Activated naive CD4-positive, alpha-beta T cell treated with Interleukin-2 at 50 U/mL for 16 hours (primary cell): ENCODE results near the gene PXYLP1.
"Not testable (repeated sequence)": the region's sequence is repeated elsewhere in the genome, so short reads cannot be mapped to it uniquely, and the experiment has no call there.

ENCODE experiments used
- DNase-seq: peaks from one replicate; pipeline ENCODE4 v3.0.0-alpha.2; 2020

Gene PXYLP1

GRCh38 chr3:141302364-141303141 is 70.9 kb downstream of the PXYLP1 start:
- no peak for DNase-seq

- DNase-seq: peak; percentile 42
Measured at GRCh38 chr3:141303481-141304223, 72.0 kb downstream of the PXYLP1 start.

- no peak for DNase-seq
Measured at GRCh38 chr3:141305436-141305835, 73.8 kb downstream of the PXYLP1 start.

DNA sequence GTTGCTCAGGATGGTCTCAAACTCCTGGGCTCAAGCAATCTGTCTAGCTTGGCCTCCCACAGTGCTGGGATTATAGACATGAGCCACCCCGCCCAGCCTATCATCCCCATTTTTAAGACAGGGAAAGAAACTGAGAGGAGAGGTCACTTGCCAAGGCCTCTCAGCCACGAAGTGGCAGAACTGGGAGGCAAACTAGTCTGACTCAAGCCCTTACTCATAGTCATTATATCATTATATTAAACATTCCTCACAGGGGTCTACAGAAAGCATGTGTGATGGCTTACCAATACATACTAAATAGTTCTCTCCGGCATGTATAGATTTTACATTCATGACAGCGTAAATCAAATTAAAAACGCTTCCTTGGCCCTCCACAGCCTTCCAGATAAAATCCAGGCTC is 74.7 kb downstream of the PXYLP1 start:
- DNase-seq: no peak

DNA sequence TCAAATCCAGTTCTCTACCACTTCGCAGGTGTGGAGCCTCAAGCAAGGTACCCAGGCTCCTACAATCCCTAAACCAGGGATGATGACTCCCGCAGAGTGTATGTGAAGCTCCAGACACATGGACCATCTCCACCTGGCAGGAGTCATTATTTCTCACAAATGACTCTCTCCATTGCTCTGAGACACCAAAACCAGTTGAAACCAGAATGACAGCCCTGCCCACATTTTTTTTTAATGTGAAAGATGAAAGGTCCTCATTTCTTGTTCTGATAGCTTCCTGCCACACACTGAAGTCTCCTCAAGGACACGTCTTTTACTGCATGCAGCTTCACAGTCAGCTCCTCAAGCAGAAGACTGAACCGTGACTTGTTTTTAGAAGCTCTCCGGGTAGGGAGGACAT is 75.3 kb downstream of the PXYLP1 start:
- DNase-seq: peak; percentile 11

- peak; percentile 8 for DNase-seq
Measured at GRCh38 chr3:141307351-141308059, 75.9 kb downstream of the PXYLP1 start.

- no peak for DNase-seq
Measured at GRCh38 chr3:141308588-141309218, 77.1 kb downstream of the PXYLP1 start.

DNA sequence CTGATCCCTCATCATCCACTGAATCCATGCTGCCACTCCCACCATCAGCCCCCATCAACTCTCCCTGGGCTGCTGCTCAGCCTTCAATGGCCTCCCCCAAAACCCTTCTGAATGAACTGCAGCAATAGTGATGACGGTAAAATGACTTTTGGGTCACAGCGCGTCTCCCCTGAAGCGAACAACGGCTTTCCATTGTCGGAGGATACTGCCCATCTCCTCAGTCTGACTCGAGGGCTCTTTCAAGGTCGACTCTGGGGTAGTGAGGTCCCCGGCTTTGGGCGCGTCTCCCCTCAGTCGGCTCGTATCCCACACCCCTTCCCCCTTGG is 79.5 kb downstream of the PXYLP1 start:
- no peak for DNase-seq

- peak; percentile 98 for DNase-seq
Measured at GRCh38 chr3:141311496-141312353, 80.1 kb downstream of the PXYLP1 start.

GRCh38 chr3:141312354-141313092 is 80.9 kb downstream of the PXYLP1 start:
- DNase-seq: no peak

DNA sequence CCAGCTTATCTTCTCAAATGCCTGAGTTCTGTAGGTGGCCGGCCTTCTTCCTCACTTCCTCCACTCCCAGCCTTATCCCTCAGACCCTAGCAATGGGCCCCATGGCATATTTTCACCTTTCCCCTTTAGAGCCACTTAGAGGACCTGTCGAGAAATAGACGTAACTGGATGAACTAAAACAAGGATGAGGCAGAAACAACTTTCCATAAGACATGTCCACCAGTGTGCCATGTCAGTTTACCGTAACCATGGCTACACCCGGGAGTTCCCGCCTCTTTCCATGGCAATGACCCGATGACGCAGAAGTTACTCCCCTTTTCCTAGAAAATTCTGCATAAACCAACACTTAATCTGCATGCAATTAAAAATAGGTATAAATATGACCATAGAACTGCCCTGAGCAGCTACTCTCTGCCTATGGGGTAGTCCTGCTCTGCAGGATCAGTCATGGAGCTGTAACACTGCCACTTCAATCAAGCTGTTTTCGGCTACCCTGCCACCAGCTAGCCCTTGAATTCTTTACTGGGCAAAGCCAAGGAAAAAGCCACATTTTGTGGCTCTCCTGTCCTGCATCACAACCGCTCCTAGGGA is 81.6 kb downstream of the PXYLP1 start:
- no peak for DNase-seq

DNA sequence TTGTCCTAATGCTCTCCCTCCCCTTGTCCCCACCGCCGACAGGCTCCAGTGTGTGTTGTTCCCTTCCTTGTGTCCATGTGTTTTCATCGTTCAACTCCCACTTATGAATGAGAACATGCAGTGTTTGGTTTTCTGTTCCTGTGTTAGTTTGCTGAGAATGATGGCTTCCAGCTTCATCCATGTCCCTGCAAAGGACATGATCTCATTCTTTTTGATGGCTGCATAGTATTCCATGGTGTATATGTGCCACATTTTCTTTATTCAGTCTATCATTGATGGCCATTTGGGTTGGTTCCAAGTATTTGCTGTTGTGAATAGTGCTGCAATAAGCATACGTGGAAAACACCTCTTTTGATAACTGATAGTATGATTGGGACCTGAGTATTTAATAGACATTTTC is 82.8 kb downstream of the PXYLP1 start:
- not testable (repeated sequence) for DNase-seq

- DNase-seq: no peak
Measured at GRCh38 chr3:141316851-141317250, 85.2 kb downstream of the PXYLP1 start.

DNA sequence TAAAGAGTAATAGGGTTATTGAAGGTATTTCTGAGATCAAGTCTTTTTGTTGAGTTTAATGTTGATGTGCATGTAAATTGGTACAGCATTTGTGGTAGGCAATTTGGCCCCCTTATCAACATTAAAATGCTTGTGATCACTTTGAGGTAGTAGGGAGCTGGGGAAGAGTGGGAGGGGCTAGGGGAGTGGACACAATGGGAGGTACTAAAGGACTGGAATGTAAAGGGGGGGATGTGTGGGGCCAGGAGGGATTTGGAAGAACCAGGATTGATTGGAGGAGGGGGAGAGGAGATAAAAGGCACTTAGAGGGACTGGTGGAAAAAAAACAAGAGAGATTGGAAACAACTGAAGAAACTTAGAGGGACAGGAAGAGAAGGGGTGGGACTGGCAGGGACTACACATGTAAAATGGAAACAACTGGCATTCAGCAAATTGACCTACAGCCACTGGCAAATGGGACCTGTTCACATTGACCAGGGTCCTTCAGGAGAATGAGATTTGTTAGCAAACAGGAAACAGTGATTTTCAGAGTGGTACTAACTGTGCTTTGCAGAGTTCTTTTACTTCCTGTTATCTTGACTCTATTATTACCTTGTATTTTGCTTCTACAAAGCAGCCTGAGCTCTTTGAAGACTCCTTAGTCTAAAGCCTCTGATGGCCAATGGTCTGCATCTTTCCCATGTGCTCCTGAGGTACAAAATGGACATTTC is 88.9 kb downstream of the PXYLP1 start:
- no peak for DNase-seq

DNA sequence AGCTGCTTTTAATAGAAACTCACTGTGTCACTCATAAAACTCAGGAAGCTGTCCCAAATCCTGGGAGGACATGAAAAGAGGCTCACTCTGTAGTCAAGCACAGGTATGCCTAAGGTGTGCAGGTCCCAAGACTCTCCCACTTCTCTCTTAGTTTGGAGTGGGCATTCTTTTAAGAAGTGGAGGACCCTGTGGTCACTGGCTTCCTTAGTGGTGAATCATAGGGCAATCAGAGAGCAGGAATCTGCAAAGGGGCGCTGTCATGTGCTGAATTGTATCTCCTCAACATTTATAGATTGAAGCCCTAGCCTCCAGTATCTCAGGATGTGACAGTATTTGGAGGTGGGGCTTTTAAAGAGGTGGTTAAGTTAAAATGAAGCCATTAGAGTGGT is 89.5 kb downstream of the PXYLP1 start:
- DNase-seq: no peak

- no peak for DNase-seq
Measured at GRCh38 chr3:141323936-141324704, 92.5 kb downstream of the PXYLP1 start.

DNA sequence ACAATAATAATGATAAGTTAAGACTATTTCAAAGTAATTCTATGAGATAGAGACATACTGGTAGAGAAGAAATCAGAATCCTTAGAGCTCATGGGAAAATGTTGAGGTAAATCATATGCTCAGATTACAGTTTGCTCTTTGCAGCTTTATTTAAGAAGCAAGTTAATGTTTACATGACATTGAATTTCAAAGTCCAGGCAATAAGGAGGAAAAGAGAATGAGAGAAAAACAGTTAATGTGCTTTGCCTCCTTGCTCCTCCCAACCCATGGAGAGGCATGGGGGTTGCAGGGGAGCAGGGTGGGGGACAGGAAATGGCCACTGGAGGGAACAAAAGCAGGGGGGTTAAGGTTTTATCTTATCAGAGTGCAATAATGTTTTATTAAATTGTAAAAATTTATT is 94.5 kb downstream of the PXYLP1 start:
- no peak for DNase-seq

- DNase-seq: no peak
Measured at GRCh38 chr3:141326626-141327025, 95.0 kb downstream of the PXYLP1 start.

DNA sequence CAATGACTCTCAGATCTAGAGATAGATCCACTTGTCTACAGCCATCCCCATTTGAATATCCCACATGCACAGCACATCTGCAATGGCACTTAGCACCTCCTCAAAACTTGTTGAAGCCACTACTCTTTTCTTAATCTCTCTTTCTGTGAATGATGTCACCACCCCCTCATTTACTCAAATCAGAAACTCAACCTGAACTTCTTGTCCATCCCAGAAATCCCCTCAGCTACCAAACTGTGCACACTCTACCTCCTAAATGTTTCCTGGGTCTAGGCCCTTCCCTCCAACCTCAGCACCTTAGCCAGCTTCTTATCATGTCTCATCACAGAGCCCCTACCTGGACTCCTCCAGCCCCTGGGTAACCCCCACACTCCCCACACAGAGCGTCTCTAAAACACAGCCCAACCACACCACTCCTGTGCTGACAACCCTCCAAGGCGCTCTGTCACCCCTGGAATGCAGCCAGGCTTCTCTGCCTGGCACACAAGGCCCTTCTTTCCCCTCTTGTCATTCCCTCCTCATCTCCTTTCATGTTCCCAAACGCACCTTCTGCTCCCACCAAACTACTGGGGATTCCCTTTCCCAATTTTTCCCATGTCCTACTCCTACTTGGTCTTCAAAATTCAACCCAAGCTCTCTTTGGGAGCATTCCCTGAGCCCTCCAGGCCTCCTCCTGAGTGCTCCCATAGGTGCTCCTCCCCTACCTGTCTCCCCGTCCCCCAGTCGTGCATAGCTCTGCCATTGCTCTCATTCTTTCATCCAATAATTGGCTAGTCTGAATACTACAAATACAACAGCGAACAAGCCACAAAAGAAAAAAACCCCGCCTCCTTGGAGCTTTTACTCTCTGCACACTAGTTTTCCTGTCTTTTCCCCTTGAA is 96.9 kb downstream of the PXYLP1 start:
- no peak for DNase-seq
